H9 (cell line): Measurements from ENCODE around the gene C10orf105. TPM values are rescaled to one million over a fixed set of nuclear protein-coding genes. Genes with fewer than 3 reads are reported as not detected.

Source experiments
- DNase-seq: peaks from one replicate; pipeline ENCODE4 v3.0.0-alpha.2; 2017
- H2AFZ ChIP-seq: one replicate; pipeline ENCODE4 v1.6.1; 2013; ENCODE audit warnings: mild to moderate bottlenecking, low read length, control low read depth, moderate library complexity
- H2AK5ac ChIP-seq: 2 replicates; pipeline ENCODE4 v1.6.1; 2013; ENCODE audit warnings: low read length, control low read depth, mixed read lengths; ENCODE audit not compliant: insufficient read length
- H2BK120ac ChIP-seq: one replicate; pipeline ENCODE4 v1.6.1; 2013; ENCODE audit warnings: low read depth, mild to moderate bottlenecking, low read length, control low read depth, inconsistent platforms; ENCODE audit not compliant: poor library complexity, severe bottlenecking
- H2BK12ac ChIP-seq: 2 replicates; pipeline ENCODE4 v1.6.1; 2013; ENCODE audit warnings: low read length, control low read depth, mixed read lengths, low read depth; ENCODE audit not compliant: insufficient read length
- H2BK15ac ChIP-seq: 2 replicates; pipeline ENCODE4 v1.6.1; 2013; ENCODE audit warnings: low read depth, low read length, control low read depth
- H2BK20ac ChIP-seq: one replicate; pipeline ENCODE4 v1.6.1; 2013; ENCODE audit warnings: low read depth, mild to moderate bottlenecking, low read length, control low read depth, inconsistent platforms; ENCODE audit not compliant: poor library complexity, severe bottlenecking
- H2BK5ac ChIP-seq: 2 replicates; pipeline ENCODE4 v1.6.1; 2013; ENCODE audit warnings: low read length, control low read depth, mixed read lengths; ENCODE audit not compliant: insufficient read length
- H3K14ac ChIP-seq: 2 replicates; pipeline ENCODE4 v1.6.1; 2013; ENCODE audit warnings: low read length, control low read depth; ENCODE audit not compliant: insufficient read depth
- H3K18ac ChIP-seq: 2 replicates; pipeline ENCODE4 v1.6.1; 2013; ENCODE audit warnings: low read depth, mild to moderate bottlenecking, mixed read lengths, low read length, control low read depth; ENCODE audit not compliant: insufficient read length
- H3K23ac ChIP-seq: 2 replicates; pipeline ENCODE4 v1.6.1; 2013; ENCODE audit warnings: low read length, control low read depth, mixed read lengths, low read depth; ENCODE audit not compliant: insufficient read length
- H3K23me2 ChIP-seq: 2 replicates; pipeline ENCODE4 v1.6.1; 2013; ENCODE audit warnings: low read depth, mild to moderate bottlenecking, mixed read lengths, low read length, control low read depth; ENCODE audit not compliant: insufficient read length, poor library complexity, severe bottlenecking
- H3K27ac ChIP-seq: 2 replicates; pipeline ENCODE4 v1.5.1; 2013; ENCODE audit warnings: low read length, control low read depth, mixed read lengths, low read depth; ENCODE audit not compliant: insufficient read length
- H3K27me3 ChIP-seq: 2 replicates; pipeline ENCODE4 v1.6.1; 2013; ENCODE audit warnings: low read length, control low read depth, inconsistent platforms; ENCODE audit not compliant: insufficient read depth
- H3K4ac ChIP-seq: 2 replicates; pipeline ENCODE4 v1.6.1; 2013; ENCODE audit warnings: low read depth, mild to moderate bottlenecking, control low read depth, inconsistent platforms, low read length, moderate library complexity
- H3K4me1 ChIP-seq: 2 replicates; pipeline ENCODE4 v1.6.1; 2013; ENCODE audit warnings: low read length, control low read depth, inconsistent platforms; ENCODE audit not compliant: insufficient read depth
- H3K4me2 ChIP-seq: 2 replicates; pipeline ENCODE4 v1.6.1; 2013; ENCODE audit warnings: low read length, control low read depth, mixed read lengths; ENCODE audit not compliant: insufficient read length, insufficient read depth
- H3K56ac ChIP-seq: 2 replicates; pipeline ENCODE4 v1.6.1; 2013; ENCODE audit warnings: low read depth, mild to moderate bottlenecking, mixed read lengths, low read length, control low read depth; ENCODE audit not compliant: insufficient read length
- H3K79me1 ChIP-seq: 2 replicates; pipeline ENCODE4 v1.6.1; 2013; ENCODE audit warnings: low read depth, mild to moderate bottlenecking, moderate library complexity, low read length, control low read depth, inconsistent platforms; ENCODE audit not compliant: insufficient read depth, poor library complexity, severe bottlenecking
- H3K79me2 ChIP-seq: 2 replicates; pipeline ENCODE4 v1.6.1; 2013; ENCODE audit warnings: low read length, control low read depth, inconsistent platforms; ENCODE audit not compliant: insufficient read depth
- H3K9ac ChIP-seq: 2 replicates; pipeline ENCODE4 v1.6.1; 2013; ENCODE audit warnings: low read length, control low read depth, mixed read lengths; ENCODE audit not compliant: insufficient read length; ENCODE audit errors: extremely low read depth
- H3K9me3 ChIP-seq: one replicate; pipeline ENCODE4 v1.6.1; 2013; ENCODE audit warnings: low read depth, low read length, inconsistent platforms; ENCODE audit not compliant: control insufficient read depth
- H3T11ph ChIP-seq: one replicate; pipeline ENCODE4 v1.6.1; 2013; ENCODE audit warnings: mild to moderate bottlenecking, low read length, control low read depth, inconsistent platforms
- H4K20me1 ChIP-seq: one replicate; pipeline ENCODE4 v1.6.1; 2013; ENCODE audit not compliant: control insufficient read depth, insufficient read length, insufficient read depth
- H4K5ac ChIP-seq: 2 replicates; pipeline ENCODE4 v1.6.1; 2013; ENCODE audit warnings: low read depth, mild to moderate bottlenecking, mixed read lengths, low read length, control low read depth; ENCODE audit not compliant: insufficient read length
- H4K8ac ChIP-seq: replicated peaks from 2 replicates; pipeline ENCODE4 v1.6.1; 2013; ENCODE audit warnings: low read length, control low read depth, mixed read lengths, low read depth; ENCODE audit not compliant: insufficient read length
- H4K91ac ChIP-seq: 2 replicates; pipeline ENCODE4 v1.6.1; 2013; ENCODE audit warnings: low read depth, mild to moderate bottlenecking, moderate library complexity, mixed read lengths, low read length, control low read depth; ENCODE audit not compliant: insufficient read length
- H3K27ac Mint-ChIP-seq, 3 experiments: 2 replicates in 2 of 3; 3 replicates in 1 of 3; pipeline ENCODE4 v1.8.0; 2020 to 2021; ENCODE audit warnings: mixed read lengths in 3 of 3, mild to moderate bottlenecking in 1 of 3, moderate library complexity in 1 of 3
- H3K27me3 Mint-ChIP-seq: 2 replicates; pipeline ENCODE4 v1.8.0; 2021; ENCODE audit warnings: low read depth, mild to moderate bottlenecking, moderate library complexity, mixed read lengths
- H3K36me3 Mint-ChIP-seq, 3 experiments: 2 replicates in 2 of 3; 3 replicates in 1 of 3; pipeline ENCODE4 v1.8.0; 2020 to 2021; ENCODE audit warnings: low read depth in 3 of 3, mixed read lengths in 3 of 3; ENCODE audit not compliant: insufficient read depth in 1 of 3
- H3K4me1 Mint-ChIP-seq, 2 experiments: 2 replicates each; pipeline ENCODE4 v1.8.0; 2020; ENCODE audit warnings: mixed read lengths in 2 of 2
- H3K4me3 Mint-ChIP-seq, 2 experiments: 2 replicates in 1 of 2; 3 replicates in 1 of 2; pipeline ENCODE4 v1.8.0; 2020 to 2021; ENCODE audit warnings: mild to moderate bottlenecking in 2 of 2, mixed read lengths in 2 of 2, moderate library complexity in 1 of 2
- H3K9me3 Mint-ChIP-seq, 2 experiments: 2 replicates in 1 of 2; 3 replicates in 1 of 2; pipeline ENCODE4 v1.8.0; 2020; ENCODE audit warnings: mild to moderate bottlenecking in 2 of 2, mixed read lengths in 2 of 2, moderate library complexity in 1 of 2
- WGBS: extraction: QIAGEN DNeasy Blood & Tissue Kit; methylation state at CpG from one replicate; pipeline ENCODE4 v1.1.7; 2013; ENCODE audit warnings: missing lambda C conversion rate, low lambda C conversion rate, mixed read lengths; ENCODE audit not compliant: insufficient read length; ENCODE audit errors: extremely low coverage; 5-methylcytosine and 5-hydroxymethylcytosine counted together
- total RNA-seq: library from RNA; stranded (reverse); gene quantifications from 2 replicates; pipeline ENCODE4 v1.2.1, GENCODE V29; 2021
- TF ChIP-seq, protein P1 (sequence below): fragments of 200-600 bp; sonication (generic); conservative IDR thresholded peaks from 3 replicates; pipeline ENCODE4 v1.8.0; 2021; ENCODE audit warnings: antibody characterized with exemption, mild to moderate bottlenecking

The C10orf105 gene
- total RNA-seq, 1 experiment from 2014 or later, result 0.26 TPM

DNA sequence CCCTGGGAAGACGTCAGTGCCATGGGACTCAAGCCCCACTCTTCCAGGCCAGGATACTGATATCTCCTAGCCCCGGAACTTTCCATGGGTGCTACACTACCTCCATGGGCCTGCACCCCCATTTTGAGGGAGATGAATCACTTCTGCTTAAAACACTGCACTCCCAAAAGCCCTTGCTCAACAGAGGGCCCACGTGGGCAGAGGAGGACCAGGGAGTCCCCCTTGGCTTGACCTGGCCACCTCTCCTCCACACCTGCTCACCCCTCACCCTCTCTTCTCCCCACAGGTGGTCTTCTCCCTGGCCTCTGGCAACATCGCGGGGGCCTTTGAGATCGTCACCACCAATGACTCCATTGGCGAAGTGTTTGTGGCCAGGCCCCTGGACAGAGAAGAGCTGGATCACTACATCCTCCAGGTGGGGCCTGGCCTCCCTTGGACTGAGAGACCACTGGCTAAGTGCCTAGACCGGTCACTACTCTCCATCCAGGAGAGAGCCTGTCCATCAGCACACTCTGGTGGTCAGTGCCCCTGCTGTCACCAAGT is 19.9 kb upstream of the C10orf105 start:
- no CpG with 5 or more reads among the region's 8 CpGs for WGBS
- Mint-ChIP-seq H3K4me3 (no peak overlapping the region), H3K36me3 (0 out of 7 replicates have a peak, but pooled peaks cover 0 to 4% (median 0%) of the 10 kb centered on the region in 3 experiments), H3K27ac (no peak overlapping the region; a peak in 1 of 7 replicates), H3K4me1 (peaks cover 7 to 13% of the 10 kb centered on the region in 2 experiments), H3K27me3 (peaks cover 2% of the 10 kb centered on the region), H3K9me3 (peaks cover 0 to 4% of the 10 kb centered on the region in 2 experiments; a peak in 1 of 5 replicates)
- Histone ChIP-seq H3T11ph (no peak overlapping the region), H3K79me2 (no peaks in the 10 kb centered on the region), H3K56ac (no peak overlapping the region), H3K4me1 (peaks cover 3% of the 10 kb centered on the region; the same call in 1 of the 2 replicates), H2BK12ac (no peak overlapping the region), H4K5ac (no peak overlapping the region), H3K9ac (no peak overlapping the region), H3K27me3 (no peaks in the 10 kb centered on the region), H4K20me1 (no peaks in the 10 kb centered on the region), H3K14ac (no peak overlapping the region), H3K79me1 (no peaks in the 10 kb centered on the region), H2BK20ac (no peak overlapping the region), H2BK15ac (no peak overlapping the region), H2AFZ (no peak overlapping the region), H2BK120ac (no peak overlapping the region), H3K27ac (no peak overlapping the region), H3K18ac (no peak overlapping the region), H3K4ac (no peak overlapping the region), H3K4me2 (no peak overlapping the region), H2AK5ac (no peak overlapping the region), H4K8ac (no peak overlapping the region), H2BK5ac (no peak overlapping the region), H3K23ac (no peak overlapping the region), H4K91ac (no peak overlapping the region), H3K9me3 (no peaks in the 10 kb centered on the region), H3K23me2 (no peaks in the 10 kb centered on the region)
- TF ChIP-seq, protein P1, sequence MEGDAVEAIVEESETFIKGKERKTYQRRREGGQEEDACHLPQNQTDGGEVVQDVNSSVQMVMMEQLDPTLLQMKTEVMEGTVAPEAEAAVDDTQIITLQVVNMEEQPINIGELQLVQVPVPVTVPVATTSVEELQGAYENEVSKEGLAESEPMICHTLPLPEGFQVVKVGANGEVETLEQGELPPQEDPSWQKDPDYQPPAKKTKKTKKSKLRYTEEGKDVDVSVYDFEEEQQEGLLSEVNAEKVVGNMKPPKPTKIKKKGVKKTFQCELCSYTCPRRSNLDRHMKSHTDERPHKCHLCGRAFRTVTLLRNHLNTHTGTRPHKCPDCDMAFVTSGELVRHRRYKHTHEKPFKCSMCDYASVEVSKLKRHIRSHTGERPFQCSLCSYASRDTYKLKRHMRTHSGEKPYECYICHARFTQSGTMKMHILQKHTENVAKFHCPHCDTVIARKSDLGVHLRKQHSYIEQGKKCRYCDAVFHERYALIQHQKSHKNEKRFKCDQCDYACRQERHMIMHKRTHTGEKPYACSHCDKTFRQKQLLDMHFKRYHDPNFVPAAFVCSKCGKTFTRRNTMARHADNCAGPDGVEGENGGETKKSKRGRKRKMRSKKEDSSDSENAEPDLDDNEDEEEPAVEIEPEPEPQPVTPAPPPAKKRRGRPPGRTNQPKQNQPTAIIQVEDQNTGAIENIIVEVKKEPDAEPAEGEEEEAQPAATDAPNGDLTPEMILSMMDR, result no peak
- DNase-seq, result no peak
